ENCODE measurements around the gene TNFRSF25.
"Not testable (repeated sequence)": the region's sequence is repeated elsewhere in the genome, so short reads cannot be mapped to it uniquely, and the experiment has no call there.

The TNFRSF25 gene

GRCh38 chr1:6429660-6430411 lies 36.1 kb downstream of the TNFRSF25 start:
- not testable (repeated sequence) for H3K9me3 ChIP-seq (ENCODE audit: low read length); H3K4me1 ChIP-seq (ENCODE audit: insufficient read depth, low read length)
- H3K27me3 ChIP-seq (ENCODE audit: insufficient read depth, low read length): peaks cover 56% of the 10 kb centered on the region

GRCh38 chr1:6428453-6428852 lies 37.5 kb downstream of the TNFRSF25 start:
- not testable (repeated sequence) for H3K9me3 ChIP-seq (ENCODE audit: low read length); H3K36me3 ChIP-seq (ENCODE audit: insufficient read depth, low read length); H3K4me1 ChIP-seq (ENCODE audit: insufficient read depth, low read length); H3K4me3 ChIP-seq (ENCODE audit: low read length); H2AFZ ChIP-seq (ENCODE audit: low read depth, low read length)
- peaks cover 62% of the 10 kb centered on the region for H3K27me3 ChIP-seq (ENCODE audit: insufficient read depth, low read length)

More at GRCh38 chr1:6429660-6430411, 36.1 kb downstream of the TNFRSF25 start:
- H3K4me3 ChIP-seq (ENCODE audit: low read length); H2AFZ ChIP-seq (ENCODE audit: low read depth, low read length); H3K36me3 ChIP-seq (ENCODE audit: insufficient read depth, low read length): not testable (repeated sequence)

GRCh38 chr1:6427441-6428390 lies 38.3 kb downstream of the TNFRSF25 start:
- H3K36me3 ChIP-seq (ENCODE audit: insufficient read depth, low read length): no peaks in the 10 kb centered on the region
- peaks cover 69% of the 10 kb centered on the region for H3K27me3 ChIP-seq (ENCODE audit: insufficient read depth, low read length)
- H3K9me3 ChIP-seq (ENCODE audit: low read length): no peaks in the 10 kb centered on the region
- H3K4me3 ChIP-seq (ENCODE audit: low read length): no peak overlapping the region
- no peak overlapping the region for H2AFZ ChIP-seq (ENCODE audit: low read depth, low read length)
- peaks cover 7% of the 10 kb centered on the region for H3K4me1 ChIP-seq (ENCODE audit: insufficient read depth, low read length)

- Histone ChIP-seq H3K36me3 (ENCODE audit: insufficient read depth, low read length) (no peaks in the 10 kb centered on the region), H3K27me3 (ENCODE audit: insufficient read depth, low read length) (peaks cover 72% of the 10 kb centered on the region), H3K4me1 (ENCODE audit: insufficient read depth, low read length) (peaks cover 7% of the 10 kb centered on the region), H3K9me3 (ENCODE audit: low read length) (no peaks in the 10 kb centered on the region), H3K4me3 (ENCODE audit: low read length) (no peak overlapping the region), H2AFZ (ENCODE audit: low read depth, low read length) (no peak overlapping the region)
Measured at GRCh38 chr1:6426972-6427350, 39.0 kb downstream of the TNFRSF25 start.

- Histone ChIP-seq H2AFZ (ENCODE audit: low read depth, low read length) (no peak overlapping the region), H3K9me3 (ENCODE audit: low read length) (no peaks in the 10 kb centered on the region), H3K4me3 (ENCODE audit: low read length) (no peak overlapping the region), H3K27me3 (ENCODE audit: insufficient read depth, low read length) (peaks cover 78% of the 10 kb centered on the region), H3K36me3 (ENCODE audit: insufficient read depth, low read length) (no peaks in the 10 kb centered on the region), H3K4me1 (ENCODE audit: insufficient read depth, low read length) (peaks cover 7% of the 10 kb centered on the region)
Measured at GRCh38 chr1:6426277-6426971, 39.5 kb downstream of the TNFRSF25 start.

- Histone ChIP-seq H3K9me3 (ENCODE audit: low read length) (no peaks in the 10 kb centered on the region), H3K27me3 (ENCODE audit: insufficient read depth, low read length) (peaks cover 80% of the 10 kb centered on the region), H2AFZ (ENCODE audit: low read depth, low read length) (no peak overlapping the region), H3K4me1 (ENCODE audit: insufficient read depth, low read length) (peaks cover 7% of the 10 kb centered on the region), H3K4me3 (ENCODE audit: low read length) (no peak overlapping the region), H3K36me3 (ENCODE audit: insufficient read depth, low read length) (no peaks in the 10 kb centered on the region)
Measured at GRCh38 chr1:6425658-6426057, 40.3 kb downstream of the TNFRSF25 start.

GRCh38 chr1:6424619-6425593 lies 41.1 kb downstream of the TNFRSF25 start, which contains the start of gene ESPN:
Gene ESPN, plus strand, starts transcription at chr1:6424776. Its CDS starts 180 bp downstream, at chr1:6424956.
- H3K9me3 ChIP-seq (ENCODE audit: low read length): no peaks in the 10 kb centered on the region

GRCh38 chr1:6424000-6424565 lies 41.9 kb downstream of the TNFRSF25 start:
- peaks cover 6% of the 10 kb centered on the region for H3K4me1 ChIP-seq (ENCODE audit: insufficient read depth, low read length)
- H2AFZ ChIP-seq (ENCODE audit: low read depth, low read length): no peak overlapping the region
- no peaks in the 10 kb centered on the region for H3K9me3 ChIP-seq (ENCODE audit: low read length)
- peaks cover 84% of the 10 kb centered on the region for H3K27me3 ChIP-seq (ENCODE audit: insufficient read depth, low read length)
- no peaks in the 10 kb centered on the region for H3K36me3 ChIP-seq (ENCODE audit: insufficient read depth, low read length)
- H3K4me3 ChIP-seq (ENCODE audit: low read length): no peak overlapping the region

More at GRCh38 chr1:6424619-6425593, 41.1 kb downstream of the TNFRSF25 start, which contains the start of gene ESPN:
- H3K4me3 ChIP-seq (ENCODE audit: low read length): no peak within 1 kb of the TSS
- H3K36me3 ChIP-seq (ENCODE audit: insufficient read depth, low read length): no peaks in the 10 kb centered on the region
- no peak within 1 kb of the TSS for H2AFZ ChIP-seq (ENCODE audit: low read depth, low read length)
- H3K27me3 ChIP-seq (ENCODE audit: insufficient read depth, low read length): peaks cover 80% of the 10 kb centered on the region
- H3K4me1 ChIP-seq (ENCODE audit: insufficient read depth, low read length): peaks cover 7% of the 10 kb centered on the region

GRCh38 chr1:6423321-6423999 lies 42.5 kb downstream of the TNFRSF25 start:
- peaks cover 6% of the 10 kb centered on the region for H3K4me1 ChIP-seq (ENCODE audit: insufficient read depth, low read length)
- H2AFZ ChIP-seq (ENCODE audit: low read depth, low read length): no peak overlapping the region
- peaks cover 90% of the 10 kb centered on the region for H3K27me3 ChIP-seq (ENCODE audit: insufficient read depth, low read length)
- H3K4me3 ChIP-seq (ENCODE audit: low read length): no peak overlapping the region
- no peaks in the 10 kb centered on the region for H3K9me3 ChIP-seq (ENCODE audit: low read length)
- H3K36me3 ChIP-seq (ENCODE audit: insufficient read depth, low read length): no peaks in the 10 kb centered on the region

GRCh38 chr1:6421266-6421665 lies 44.7 kb downstream of the TNFRSF25 start:
- Histone ChIP-seq H3K4me1 (ENCODE audit: insufficient read depth, low read length) (peaks cover 6% of the 10 kb centered on the region), H3K36me3 (ENCODE audit: insufficient read depth, low read length) (no peaks in the 10 kb centered on the region), H3K27me3 (ENCODE audit: insufficient read depth, low read length) (peaks cover 91% of the 10 kb centered on the region), H3K9me3 (ENCODE audit: low read length) (peaks cover 5% of the 10 kb centered on the region), H2AFZ (ENCODE audit: low read depth, low read length) (no peak overlapping the region), H3K4me3 (ENCODE audit: low read length) (no peak overlapping the region)

GRCh38 chr1:6420454-6421042 lies 45.4 kb downstream of the TNFRSF25 start:
- H3K4me3 ChIP-seq (ENCODE audit: low read length): no peak overlapping the region
- H3K9me3 ChIP-seq (ENCODE audit: low read length): peaks cover 5% of the 10 kb centered on the region
- no peaks in the 10 kb centered on the region for H3K36me3 ChIP-seq (ENCODE audit: insufficient read depth, low read length)
- H3K4me1 ChIP-seq (ENCODE audit: insufficient read depth, low read length): peaks cover 6% of the 10 kb centered on the region
- peaks cover 88% of the 10 kb centered on the region for H3K27me3 ChIP-seq (ENCODE audit: insufficient read depth, low read length)
- H2AFZ ChIP-seq (ENCODE audit: low read depth, low read length): no peak overlapping the region
